Measurements from ENCODE around the gene MTA1. TPM values are rescaled to one million over a fixed set of nuclear protein-coding genes. Genes with fewer than 3 reads are reported as not detected.
A peak's percentile ranks its signal among the peaks of the same experiment; 100 is the strongest.

MTA1 gene
- total RNA-seq, 4 donors from 2014 or later = 67.5 to 213 (median 95.3) TPM

GRCh38 chr14:105501504-105502291, 82.1 kb downstream of the MTA1 start:
- 86% methylated on average over 12 to 13 of the region's 13 CpGs for WGBS, 2 donors
- H3K27me3 ChIP-seq = no peaks in the 10 kb centered on the region
- TF ChIP-seq POLR2A (IDR thresholded peaks at IDR 0.05) = no peak
- TF ChIP-seq, protein P1, sequence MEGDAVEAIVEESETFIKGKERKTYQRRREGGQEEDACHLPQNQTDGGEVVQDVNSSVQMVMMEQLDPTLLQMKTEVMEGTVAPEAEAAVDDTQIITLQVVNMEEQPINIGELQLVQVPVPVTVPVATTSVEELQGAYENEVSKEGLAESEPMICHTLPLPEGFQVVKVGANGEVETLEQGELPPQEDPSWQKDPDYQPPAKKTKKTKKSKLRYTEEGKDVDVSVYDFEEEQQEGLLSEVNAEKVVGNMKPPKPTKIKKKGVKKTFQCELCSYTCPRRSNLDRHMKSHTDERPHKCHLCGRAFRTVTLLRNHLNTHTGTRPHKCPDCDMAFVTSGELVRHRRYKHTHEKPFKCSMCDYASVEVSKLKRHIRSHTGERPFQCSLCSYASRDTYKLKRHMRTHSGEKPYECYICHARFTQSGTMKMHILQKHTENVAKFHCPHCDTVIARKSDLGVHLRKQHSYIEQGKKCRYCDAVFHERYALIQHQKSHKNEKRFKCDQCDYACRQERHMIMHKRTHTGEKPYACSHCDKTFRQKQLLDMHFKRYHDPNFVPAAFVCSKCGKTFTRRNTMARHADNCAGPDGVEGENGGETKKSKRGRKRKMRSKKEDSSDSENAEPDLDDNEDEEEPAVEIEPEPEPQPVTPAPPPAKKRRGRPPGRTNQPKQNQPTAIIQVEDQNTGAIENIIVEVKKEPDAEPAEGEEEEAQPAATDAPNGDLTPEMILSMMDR (IDR thresholded peaks at IDR 0.05) = no peak
- TF ChIP-seq EP300 (IDR thresholded peaks at IDR 0.05) = no peak
- H3K4me1 ChIP-seq = peaks cover 0 to 23% (median 8%) of the 10 kb centered on the region in 4 donors
- H3K9me3 ChIP-seq = no peaks in the 10 kb centered on the region
- peak overlapping the region in 1 of 4 donors; percentile 20 for H3K27ac ChIP-seq
- no peak overlapping the region for H3K4me3 ChIP-seq
- peaks cover 0 to 4% (median 0%) of the 10 kb centered on the region in 3 donors for H3K36me3 ChIP-seq
- no peak for DNase-seq (ENCODE audit: low spot score in 2 of 2)

GRCh38 chr14:105502446-105503295, 83.0 kb downstream of the MTA1 start:
- Histone ChIP-seq H3K27me3 (no peaks in the 10 kb centered on the region), H3K4me1 (peaks cover 0 to 23% (median 8%) of the 10 kb centered on the region in 4 donors), H3K36me3 (peaks cover 0 to 4% (median 0%) of the 10 kb centered on the region in 3 donors), H3K27ac (peak overlapping the region in 2 of 4 donors; percentile 43 to 63), H3K9me3 (no peaks in the 10 kb centered on the region), H3K4me3 (no peak overlapping the region)
- DNase-seq (ENCODE audit: low spot score in 2 of 2) = no peak
- TF ChIP-seq POLR2A (IDR thresholded peaks at IDR 0.05) (no peak), EP300 (IDR thresholded peaks at IDR 0.05) (no peak)
- TF ChIP-seq, protein P1 (IDR thresholded peaks at IDR 0.05) = no peak
- WGBS, 2 donors = 75 to 76% methylated on average over 18 of the region's 18 CpGs

GRCh38 chr14:105503296-105503640, 83.6 kb downstream of the MTA1 start:
- Histone ChIP-seq H3K4me3 (no peak overlapping the region), H3K4me1 (peaks cover 0 to 19% (median 7%) of the 10 kb centered on the region in 4 donors), H3K36me3 (peaks cover 0 to 4% (median 0%) of the 10 kb centered on the region in 3 donors), H3K27me3 (no peaks in the 10 kb centered on the region), H3K9me3 (no peaks in the 10 kb centered on the region), H3K27ac (peak overlapping the region in 2 of 4 donors; percentile 43 to 63)
- WGBS, 2 donors = 90 to 91% methylated on average over 7 of the region's 7 CpGs
- TF ChIP-seq EP300 (IDR thresholded peaks at IDR 0.05) (no peak), POLR2A (IDR thresholded peaks at IDR 0.05) (no peak)
- TF ChIP-seq, protein P1 (IDR thresholded peaks at IDR 0.05) = no peak
- DNase-seq (ENCODE audit: low spot score in 2 of 2) = no peak

GRCh38 chr14:105503935-105504692, 84.5 kb downstream of the MTA1 start:
- TF ChIP-seq EP300 (IDR thresholded peaks at IDR 0.05) (no peak), POLR2A (IDR thresholded peaks at IDR 0.05) (no peak)
- TF ChIP-seq, protein P1 (IDR thresholded peaks at IDR 0.05) = no peak
- 69 to 76% methylated on average over 27 to 29 of the region's 29 CpGs for WGBS, 2 donors
- DNase-seq (ENCODE audit: low spot score in 2 of 2) = no peak
- Histone ChIP-seq H3K27me3 (no peaks in the 10 kb centered on the region), H3K9me3 (no peaks in the 10 kb centered on the region), H3K27ac (peak overlapping the region in 1 of 4 donors; percentile 63), H3K36me3 (no peaks in the 10 kb centered on the region), H3K4me3 (no peak overlapping the region), H3K4me1 (peaks cover 0 to 11% (median 2%) of the 10 kb centered on the region in 4 donors)
